Mucosa of descending colon (tissue), 3 donors: ENCODE results near the gene TCF12. TPM values are rescaled to one million over a fixed set of nuclear protein-coding genes. Genes with fewer than 3 reads are reported as not detected.
"Not testable (repeated sequence)": the region's sequence is repeated elsewhere in the genome, so short reads cannot be mapped to it uniquely, and the experiment has no call there.

Experiments used
- ATAC-seq: fragments of 200-7000 bp; cut with Tn5 transposase; one replicate; pipeline ENCODE4 v1.9.1; 2020; ENCODE audit warnings: mild to moderate bottlenecking, moderate library complexity
- DNase-seq, 3 donors: peaks; one replicate each; pipeline ENCODE4 v3.0.0-alpha.2; 2020
- H3K36me3 ChIP-seq: fragments of 200-600 bp; one replicate; pipeline ENCODE4 v1.8.0; 2021; ENCODE audit warnings: low read depth, mild to moderate bottlenecking
- H3K4me1 ChIP-seq: fragments of 200-600 bp; one replicate; pipeline ENCODE4 v1.8.0; 2021; ENCODE audit warnings: low read depth, mild to moderate bottlenecking
- H3K4me3 ChIP-seq: fragments of 200-600 bp; one replicate; pipeline ENCODE4 v1.8.0; 2021; ENCODE audit warnings: mild to moderate bottlenecking
- H3K9me3 ChIP-seq: fragments of 200-600 bp; one replicate; pipeline ENCODE4 v1.8.0; 2021; ENCODE audit warnings: mild to moderate bottlenecking
- CTCF ChIP-seq: fragments of 200-600 bp; IDR thresholded peaks from one replicate; pipeline ENCODE4 v1.8.0; 2022; ENCODE audit warnings: antibody characterized with exemption, mild to moderate bottlenecking
- intact Hi-C, 2 donors: fragments of 100-400 bp; cut with DNase I in 1 of 2; cut with micrococcal nuclease in 1 of 2; formaldehyde crosslinking; loops; one replicate each; pipeline versions ENCODE4 v1.11.0 to v1.11.1; 2022; cut with DNase I, micrococcal nuclease
- total RNA-seq, 3 donors: library from RNA; stranded (reverse); fragmentation: NEBNext Ultra II Directional in 2 of 3; extraction: Animal tissue kit (Norgen Biotek cat#: 25700) in 2 of 3; gene quantifications; one replicate each; pipeline versions ENCODE4 v1.2.1 to v1.2.4, GENCODE V29; 2021 to 2023
- donor health status: DM: no; HTN: no; CAD: no; lungs with moderate emphysema.
- donor health status: DM: no; HTN: no; CAD: no.
- donor health status: DM: no; HTN: yes; CAD: no.

TCF12 gene
- total RNA-seq, 3 donors from 2014 or later: 74.1 to 118 (median 106) TPM

GRCh38 chr15:57097246-57097645, 178.8 kb downstream of the TCF12 start:
- peaks cover 4% of the 10 kb centered on the region for H3K4me1 ChIP-seq
- TF ChIP-seq CTCF: no peak
- DNase-seq: no peak
- no peak for ATAC-seq
- H3K4me3 ChIP-seq: no peak overlapping the region
- no peaks in the 10 kb centered on the region for H3K36me3 ChIP-seq
- intact Hi-C loops: no loop called here
- H3K9me3 ChIP-seq: no peaks in the 10 kb centered on the region

- DNase-seq, intact Hi-C loops, H3K36me3 ChIP-seq, ATAC-seq, H3K4me1 ChIP-seq, H3K9me3 ChIP-seq, H3K4me3 ChIP-seq: not testable (repeated sequence)
Measured at GRCh38 chr15:57097919-57098543, 179.6 kb downstream of the TCF12 start.

- no peak for DNase-seq
- no peak for TF ChIP-seq CTCF
- H3K4me3 ChIP-seq: no peak overlapping the region
- intact Hi-C loops: loop anchor here in 1 of 2 donors (1.0 kb wide), 1 partner anchor 17 kb away; no protein-coding TSS in a partner anchor
- no peak for ATAC-seq
- no peaks in the 10 kb centered on the region for H3K36me3 ChIP-seq
- H3K4me1 ChIP-seq: peaks cover 8% of the 10 kb centered on the region
- no peaks in the 10 kb centered on the region for H3K9me3 ChIP-seq
Measured at GRCh38 chr15:57098896-57099295, 180.5 kb downstream of the TCF12 start.

- no peak for TF ChIP-seq CTCF
- H3K36me3 ChIP-seq: no peaks in the 10 kb centered on the region
- no peaks in the 10 kb centered on the region for H3K9me3 ChIP-seq
- no peak overlapping the region for H3K4me3 ChIP-seq
- ATAC-seq (no peak), DNase-seq (no peak)
- peaks cover 8% of the 10 kb centered on the region for H3K4me1 ChIP-seq
- intact Hi-C loops: no loop called here
Measured at GRCh38 chr15:57100136-57100539, 181.7 kb downstream of the TCF12 start.

- intact Hi-C loops: no loop called here
- no peak for ATAC-seq
- TF ChIP-seq CTCF: no peak
Measured at GRCh38 chr15:57102858-57103257, 184.4 kb downstream of the TCF12 start.

GRCh38 chr15:57108296-57108695, 189.9 kb downstream of the TCF12 start:
- DNase-seq (no peak), ATAC-seq (no peak)
- no peaks in the 10 kb centered on the region for H3K36me3 ChIP-seq
- H3K9me3 ChIP-seq: no peaks in the 10 kb centered on the region
- intact Hi-C loops: no loop called here
- TF ChIP-seq CTCF: no peak
- H3K4me3 ChIP-seq: no peak overlapping the region
- H3K4me1 ChIP-seq: no peaks in the 10 kb centered on the region

More at GRCh38 chr15:57102858-57103257, 184.4 kb downstream of the TCF12 start:
- Histone ChIP-seq H3K36me3 (no peaks in the 10 kb centered on the region), H3K9me3 (no peaks in the 10 kb centered on the region), H3K4me1 (peaks cover 8% of the 10 kb centered on the region), H3K4me3 (no peak overlapping the region)
- DNase-seq: no peak
